GM12874 (cell line): Measurements from ENCODE around the gene TMED10.

ENCODE experiments used
- TF ChIP-seq, protein P1 (sequence below): IDR thresholded peaks from 2 replicates; pipeline ENCODE4 v1.5.1; 2011; ENCODE audit warnings: low read depth, mild to moderate bottlenecking, control low read depth, low read length, moderate library complexity; ENCODE audit not compliant: insufficient read depth

TMED10 gene

DNA sequence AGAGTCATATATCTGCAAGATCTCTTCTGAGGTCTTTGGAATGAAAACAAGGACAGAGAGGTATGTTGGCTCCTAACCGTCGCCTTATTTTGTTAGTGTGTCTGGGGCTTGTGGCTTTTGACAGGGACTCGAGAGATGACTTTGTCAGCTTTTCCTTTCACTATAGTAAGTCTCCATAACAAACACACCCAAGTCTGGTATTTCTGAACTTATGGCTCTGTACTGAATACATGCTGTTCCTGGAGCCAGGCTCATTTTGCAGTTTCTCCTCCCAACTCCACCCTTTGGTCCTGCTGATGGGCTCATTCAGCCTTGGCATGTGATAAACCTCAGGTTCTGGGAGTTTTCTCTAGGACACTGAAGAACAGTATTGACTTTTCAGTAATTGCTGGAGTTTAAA lies 27.7 kb upstream of the TMED10 start:
- TF ChIP-seq, protein P1, sequence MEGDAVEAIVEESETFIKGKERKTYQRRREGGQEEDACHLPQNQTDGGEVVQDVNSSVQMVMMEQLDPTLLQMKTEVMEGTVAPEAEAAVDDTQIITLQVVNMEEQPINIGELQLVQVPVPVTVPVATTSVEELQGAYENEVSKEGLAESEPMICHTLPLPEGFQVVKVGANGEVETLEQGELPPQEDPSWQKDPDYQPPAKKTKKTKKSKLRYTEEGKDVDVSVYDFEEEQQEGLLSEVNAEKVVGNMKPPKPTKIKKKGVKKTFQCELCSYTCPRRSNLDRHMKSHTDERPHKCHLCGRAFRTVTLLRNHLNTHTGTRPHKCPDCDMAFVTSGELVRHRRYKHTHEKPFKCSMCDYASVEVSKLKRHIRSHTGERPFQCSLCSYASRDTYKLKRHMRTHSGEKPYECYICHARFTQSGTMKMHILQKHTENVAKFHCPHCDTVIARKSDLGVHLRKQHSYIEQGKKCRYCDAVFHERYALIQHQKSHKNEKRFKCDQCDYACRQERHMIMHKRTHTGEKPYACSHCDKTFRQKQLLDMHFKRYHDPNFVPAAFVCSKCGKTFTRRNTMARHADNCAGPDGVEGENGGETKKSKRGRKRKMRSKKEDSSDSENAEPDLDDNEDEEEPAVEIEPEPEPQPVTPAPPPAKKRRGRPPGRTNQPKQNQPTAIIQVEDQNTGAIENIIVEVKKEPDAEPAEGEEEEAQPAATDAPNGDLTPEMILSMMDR, result no peak

- TF ChIP-seq, protein P1, result no peak
Observed at GRCh38 chr14:75202657-75203056, 26.2 kb upstream of the TMED10 start.

DNA sequence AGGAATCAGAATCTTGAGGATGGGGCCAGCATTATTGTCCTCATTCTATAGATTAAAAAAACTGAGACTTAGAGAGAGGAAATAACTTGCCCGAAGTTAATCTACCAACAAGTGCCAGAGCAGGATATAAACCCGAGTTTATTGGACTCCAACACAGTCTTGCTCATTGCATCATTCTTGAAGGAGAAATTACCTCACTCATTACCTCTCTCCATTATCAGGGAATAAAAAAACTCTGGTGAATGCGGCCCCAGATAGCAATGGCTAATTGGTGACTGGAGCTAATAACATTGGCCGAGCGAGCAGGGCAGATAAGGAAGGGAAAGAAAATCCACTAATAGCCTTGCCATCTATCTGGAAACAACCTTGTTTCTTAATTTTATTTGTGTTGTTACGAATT lies 24.7 kb upstream of the TMED10 start:
- TF ChIP-seq, protein P1, result no peak

- TF ChIP-seq, protein P1, result no peak
Observed at GRCh38 chr14:75200451-75200850, 24.0 kb upstream of the TMED10 start.

GRCh38 chr14:75198291-75198933 lies 22.0 kb upstream of the TMED10 start:
- TF ChIP-seq, protein P1, result no peak

DNA sequence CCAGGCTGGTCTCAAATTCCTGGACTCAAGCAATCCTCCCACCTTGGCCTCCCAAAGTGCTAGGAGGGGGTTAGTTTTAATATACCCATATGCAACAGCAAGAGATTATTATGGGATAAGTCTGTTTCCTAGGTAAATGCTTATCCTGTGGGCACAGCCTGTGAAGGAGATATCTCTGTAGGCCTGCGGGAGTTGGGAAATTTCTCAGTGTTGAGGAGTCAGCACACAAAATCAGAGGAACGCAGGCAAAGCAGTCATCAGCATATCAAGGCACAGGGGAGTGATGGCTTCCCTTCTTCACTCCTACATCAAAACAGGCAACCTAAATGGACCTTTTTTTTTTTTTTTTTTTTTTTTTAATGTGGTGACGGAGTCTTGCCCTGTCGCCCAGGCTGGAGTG lies 20.9 kb upstream of the TMED10 start:
- TF ChIP-seq, protein P1, result no peak

DNA sequence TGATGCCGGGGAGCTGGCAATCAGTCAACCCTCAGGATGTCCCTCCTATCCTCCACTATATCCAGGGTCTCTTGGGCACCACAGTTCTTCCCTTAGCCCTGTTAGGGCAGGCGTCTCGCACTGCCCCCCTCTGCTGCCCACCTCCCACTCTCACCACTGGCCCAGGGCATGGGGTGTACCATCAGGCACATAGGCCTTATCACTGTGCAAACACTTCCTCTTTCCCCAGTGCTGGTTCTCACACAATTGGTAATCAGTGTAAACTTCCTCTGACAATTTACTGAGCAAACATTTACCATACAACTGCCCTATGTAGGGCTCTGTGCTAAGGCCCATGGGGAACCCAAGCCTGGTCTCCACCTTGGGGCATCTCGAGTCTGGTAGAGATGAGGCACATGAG lies 20.1 kb upstream of the TMED10 start:
- TF ChIP-seq, protein P1, result no peak
